ENCODE results near the gene DHX35. TPM values are rescaled to one million over a fixed set of nuclear protein-coding genes. Genes with fewer than 3 reads are reported as not detected.

DHX35 gene
- polyA plus RNA-seq, 3 donors, result 15.2 to 17.0 (median 16.2) TPM

DNA sequence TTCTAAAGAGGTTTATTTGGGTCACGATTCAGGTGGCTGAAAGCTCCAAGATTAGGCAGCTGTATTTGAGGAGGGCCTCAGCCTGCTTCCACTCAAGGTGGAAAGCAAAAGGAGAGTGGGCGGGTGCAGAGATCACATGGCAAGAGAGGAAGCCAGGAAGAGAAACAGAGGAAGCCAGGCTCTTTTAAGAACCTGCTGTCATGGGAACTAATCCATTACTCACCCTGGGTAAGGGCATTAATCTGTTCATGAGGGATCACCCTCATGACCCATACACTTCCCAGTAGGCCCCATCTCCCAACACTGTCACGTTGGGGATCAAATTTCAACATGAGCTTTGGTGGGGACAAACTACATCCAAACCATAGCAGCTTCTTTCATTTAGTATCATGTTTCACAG, 53.9 kb downstream of the DHX35 start:
- no peak for DNase-seq (ENCODE audit: low read depth in 3 of 3, low spot score in 2 of 3)

DNA sequence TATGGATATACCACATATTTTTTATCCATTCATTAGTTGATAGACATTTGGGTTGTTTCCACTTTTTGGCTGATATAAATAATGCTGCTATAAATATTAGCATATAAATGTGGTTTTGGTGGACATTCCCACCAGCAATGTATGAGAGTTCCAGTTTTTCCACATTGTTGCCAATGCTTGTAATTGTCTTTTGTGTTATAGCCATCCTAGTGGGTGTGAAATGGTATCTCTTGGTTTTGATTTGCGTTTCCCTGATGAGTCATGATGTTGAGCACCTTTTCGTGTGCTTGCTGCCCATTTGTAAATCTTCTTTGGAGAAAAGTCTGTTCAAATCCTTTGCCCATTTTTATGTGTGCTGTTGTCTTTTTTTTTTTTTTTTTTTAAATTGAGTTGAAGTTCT, 54.4 kb downstream of the DHX35 start:
- no peak for DNase-seq (ENCODE audit: low read depth in 3 of 3, low spot score in 2 of 3)

DNA sequence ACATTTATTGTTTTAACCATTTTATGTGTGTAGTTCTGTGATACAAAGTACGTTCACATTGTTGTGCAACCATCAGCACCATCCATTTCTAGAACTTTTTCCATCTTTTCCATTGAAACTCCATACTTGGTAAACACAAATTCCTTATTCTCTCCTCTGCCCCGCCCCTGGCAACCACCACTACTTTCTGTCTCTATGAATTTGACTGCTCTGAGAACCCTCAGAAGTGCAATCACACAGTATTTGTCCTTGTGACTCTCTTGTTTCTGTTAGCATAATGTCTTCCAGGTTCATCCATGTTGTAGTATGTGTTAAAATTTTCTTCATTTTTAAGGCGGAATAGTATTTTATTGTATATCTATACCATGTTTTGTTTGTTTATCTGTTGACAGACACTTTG, 56.9 kb downstream of the DHX35 start:
- DNase-seq (ENCODE audit: low read depth in 3 of 3, low spot score in 2 of 3), result no peak

DNA sequence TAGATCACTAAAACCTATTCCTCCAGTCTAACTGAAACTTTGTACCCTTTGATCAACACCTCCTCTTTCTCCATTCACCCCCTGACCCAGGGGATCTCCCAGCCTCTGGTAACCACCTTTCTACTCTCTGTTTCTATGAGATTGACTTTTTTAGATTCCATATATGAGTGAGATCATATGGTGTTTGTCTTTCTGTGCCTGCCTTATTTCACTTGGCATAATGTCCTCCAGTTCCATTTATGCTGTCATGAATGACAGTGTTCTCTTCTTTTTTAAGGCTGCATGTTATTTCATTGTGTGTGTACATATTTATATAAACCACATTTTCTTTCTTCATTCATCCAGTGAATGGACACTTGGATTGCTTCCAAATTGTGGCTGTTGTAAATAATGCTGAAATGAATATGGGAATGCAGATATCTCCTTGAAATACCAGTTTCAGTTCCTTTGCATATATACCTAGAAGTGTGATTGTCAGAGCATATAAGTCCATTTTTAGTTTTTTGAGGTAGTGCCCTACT, 57.7 kb downstream of the DHX35 start:
- DNase-seq (ENCODE audit: low read depth in 3 of 3, low spot score in 2 of 3), result no peak

DNA sequence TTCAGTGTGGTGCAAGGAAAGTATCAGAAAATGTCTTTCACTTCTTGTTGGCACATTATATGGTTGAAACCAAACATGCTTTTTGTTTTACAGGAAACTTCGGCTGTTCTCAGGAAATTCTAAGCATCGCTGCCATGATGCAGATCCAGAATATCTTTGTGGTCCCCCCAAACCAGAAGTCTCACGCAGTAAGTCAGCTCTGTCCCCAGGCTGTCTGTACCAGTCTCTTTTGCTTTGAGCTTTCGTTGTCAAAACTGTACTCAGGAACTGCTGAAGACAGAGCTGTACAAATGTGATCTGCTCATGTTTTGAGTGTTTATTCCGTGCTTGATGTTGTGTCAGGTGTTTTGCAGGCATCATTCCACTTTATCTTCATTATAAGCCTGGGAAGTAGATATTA, 59.6 kb downstream of the DHX35 start:
- no peak for DNase-seq (ENCODE audit: low read depth in 3 of 3, low spot score in 2 of 3)

DNA sequence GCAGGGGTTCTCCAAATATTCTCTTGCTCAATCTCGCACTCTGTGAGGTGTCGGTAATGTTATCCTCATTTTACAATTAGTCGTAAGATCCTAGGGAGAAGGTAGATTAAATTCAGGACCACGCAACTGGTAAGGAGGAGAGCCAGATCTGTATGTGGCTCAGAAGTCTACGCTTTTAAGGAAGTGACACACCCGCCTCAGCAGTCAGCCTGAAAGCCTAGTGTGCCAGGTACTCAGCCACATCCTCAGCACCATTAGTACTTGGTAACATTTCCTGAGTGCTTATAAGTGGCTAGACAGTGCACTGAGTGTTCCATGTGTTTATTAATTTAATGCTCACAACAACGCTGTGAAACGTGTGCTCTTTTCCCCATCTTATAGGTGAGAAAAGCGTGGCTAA, 63.7 kb downstream of the DHX35 start:
- DNase-seq (ENCODE audit: low read depth in 3 of 3, low spot score in 2 of 3), result no peak

DNA sequence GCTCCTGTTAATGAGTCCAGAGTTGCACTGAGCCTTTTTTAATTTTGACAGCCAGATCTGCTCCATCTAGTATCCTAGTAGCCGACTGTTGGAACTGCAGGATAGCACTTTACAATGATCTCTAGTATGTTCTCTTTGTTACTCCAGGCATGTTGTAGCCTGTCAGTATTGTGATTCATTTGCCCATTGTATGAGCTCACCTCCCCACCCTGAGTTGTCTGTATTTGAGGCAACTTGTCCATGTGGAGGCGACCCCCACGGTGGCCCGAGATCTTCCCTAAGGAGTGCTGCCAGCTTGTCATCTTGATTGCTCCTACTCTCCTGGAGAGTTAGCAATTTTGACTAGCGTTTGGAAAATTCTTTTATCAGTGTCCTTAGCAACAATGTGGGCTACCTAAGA, 67.2 kb downstream of the DHX35 start:
- no peak for DNase-seq (ENCODE audit: low read depth in 3 of 3, low spot score in 2 of 3)

DNA sequence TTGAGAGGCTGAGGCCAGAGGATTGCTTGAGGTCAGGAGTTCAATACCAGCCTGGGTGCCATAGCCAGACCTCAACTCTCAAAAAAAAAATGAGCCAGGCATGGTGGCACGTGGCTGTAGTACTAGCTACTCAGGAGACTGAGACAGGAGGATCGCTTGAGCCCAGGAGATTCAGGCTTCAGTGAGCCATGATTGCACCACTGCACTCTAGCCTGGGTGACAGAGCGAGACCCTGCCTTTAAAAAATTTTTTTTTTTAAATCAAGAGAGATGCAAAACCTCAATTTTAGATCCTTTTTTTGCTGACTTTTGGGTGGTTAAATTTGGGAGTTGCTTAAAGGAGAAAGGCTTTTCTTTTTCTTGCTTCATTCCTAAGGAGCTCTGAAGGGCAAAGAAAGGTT, 70.9 kb downstream of the DHX35 start:
- no peak for DNase-seq (ENCODE audit: low read depth in 3 of 3, low spot score in 2 of 3)

DNA sequence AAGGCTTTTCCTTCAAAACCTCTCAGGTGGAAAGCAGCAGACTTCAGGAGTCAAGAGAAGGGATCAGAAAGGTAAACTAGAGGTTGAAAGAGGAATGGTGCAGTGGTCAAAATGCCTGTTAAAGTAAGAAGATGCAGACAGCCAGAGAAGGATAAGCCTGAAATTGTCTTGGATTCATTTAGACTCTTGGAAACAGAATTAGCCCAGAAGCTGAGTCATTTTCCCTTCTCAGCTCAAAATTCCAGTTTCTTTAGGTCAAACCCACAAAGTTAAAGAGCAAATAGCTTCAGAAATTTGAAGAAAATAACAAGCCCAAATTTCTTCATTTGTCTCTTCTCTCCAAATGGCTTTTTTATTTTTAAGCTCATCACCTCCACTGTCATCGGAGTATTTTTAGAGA, 73.9 kb downstream of the DHX35 start:
- DNase-seq (ENCODE audit: low read depth in 3 of 3, low spot score in 2 of 3), result no peak

DNA sequence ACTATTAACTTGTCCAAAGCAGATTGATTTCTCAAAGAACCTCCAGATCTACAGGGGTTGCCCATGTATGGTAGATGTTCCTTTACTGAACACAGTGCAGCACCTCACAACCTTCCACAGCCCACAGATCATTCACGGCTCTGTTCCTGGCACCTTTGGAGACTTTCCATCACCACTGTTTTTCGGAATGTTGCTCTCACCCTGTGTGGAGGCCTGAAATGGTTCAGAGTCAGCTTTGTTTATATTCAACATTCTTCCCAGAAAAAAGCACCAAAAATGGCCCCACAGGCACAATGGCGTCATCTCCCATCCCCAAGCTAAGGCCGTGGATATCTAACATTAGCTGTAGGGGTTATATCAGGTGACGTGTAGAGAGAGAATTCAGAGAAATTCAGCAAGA, 74.7 kb downstream of the DHX35 start:
- DNase-seq (ENCODE audit: low read depth in 3 of 3, low spot score in 2 of 3), result no peak

DNA sequence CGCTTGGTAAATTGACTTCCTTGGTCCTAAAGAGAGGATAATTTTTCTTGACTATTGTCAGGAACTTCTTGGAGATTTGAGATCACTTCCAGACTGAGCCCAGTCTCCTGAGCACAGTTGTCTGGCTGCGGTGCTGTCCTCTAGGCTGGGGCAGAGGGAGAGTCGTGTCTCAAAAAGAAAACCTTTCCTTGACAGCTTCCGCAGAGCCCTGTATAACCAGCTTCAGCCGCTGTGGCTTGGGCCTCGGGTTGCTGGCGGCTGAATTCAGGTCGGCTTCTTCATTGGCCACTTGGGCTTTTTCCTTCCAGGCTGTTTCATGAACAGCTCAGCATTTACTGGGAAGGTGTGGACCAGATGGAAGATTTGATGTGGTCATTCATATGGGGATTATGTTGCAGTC, 75.9 kb downstream of the DHX35 start:
- DNase-seq (ENCODE audit: low read depth in 3 of 3, low spot score in 2 of 3), result no peak

DNA sequence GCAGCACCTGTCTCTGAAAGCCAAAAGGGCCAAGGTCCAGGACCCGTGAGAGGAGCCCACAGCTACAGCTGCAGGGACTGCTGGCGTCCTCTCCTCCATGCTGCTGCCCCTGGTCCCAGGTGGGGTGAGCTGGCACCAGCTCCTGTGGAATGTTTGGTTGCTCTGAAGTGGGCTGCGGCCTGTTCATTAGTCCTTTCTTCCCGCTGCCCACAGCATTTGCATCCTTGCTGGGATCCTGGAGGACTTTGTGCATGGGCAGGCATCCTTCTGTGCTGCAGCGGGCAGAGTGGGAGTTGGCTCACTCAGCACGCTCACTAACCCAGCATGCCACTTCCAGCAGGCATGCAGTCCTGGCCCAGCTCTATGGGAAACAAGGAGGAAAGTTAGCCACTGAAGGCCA, 76.4 kb downstream of the DHX35 start:
- DNase-seq (ENCODE audit: low read depth in 3 of 3, low spot score in 2 of 3), result no peak

DNA sequence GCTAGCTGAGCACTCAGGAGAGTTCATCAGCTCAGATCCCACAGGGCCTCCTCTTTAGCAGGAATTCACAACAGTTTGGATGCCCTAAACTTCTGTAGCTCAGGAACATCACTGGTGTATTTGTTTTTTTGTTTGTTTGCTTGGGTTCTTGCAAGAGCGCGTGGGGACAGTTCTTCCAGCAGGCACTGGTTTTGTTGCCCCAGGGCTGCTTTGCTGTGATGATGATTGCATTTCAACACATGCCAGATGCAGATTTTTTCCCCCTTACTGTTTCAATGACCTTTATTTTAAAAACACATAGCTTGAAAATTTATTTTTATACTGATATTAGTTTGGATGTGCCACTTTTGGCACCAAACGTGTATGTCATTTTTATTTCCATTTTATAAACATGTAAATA, 77.1 kb downstream of the DHX35 start:
- no peak for DNase-seq (ENCODE audit: low read depth in 3 of 3, low spot score in 2 of 3)

DNA sequence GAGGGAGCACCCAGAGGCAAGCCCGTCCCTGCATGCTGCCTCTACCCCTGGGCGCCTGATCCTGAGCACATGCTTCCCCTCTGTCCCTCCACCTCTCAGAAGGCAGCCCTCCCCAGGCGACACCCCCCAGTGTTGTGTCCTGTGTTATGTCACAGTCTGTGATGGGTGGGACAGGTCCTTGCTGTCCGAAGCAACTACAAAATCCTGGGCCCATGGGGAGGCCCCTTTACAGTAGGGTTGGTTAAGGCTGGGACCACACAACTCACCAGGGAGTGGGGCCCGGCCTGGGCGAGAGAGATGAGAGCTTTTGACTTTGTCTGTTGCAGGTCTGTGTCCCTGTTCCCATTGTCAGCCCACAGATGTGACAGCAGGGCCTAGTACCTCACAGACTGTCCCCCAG, 78.0 kb downstream of the DHX35 start:
- no peak for DNase-seq (ENCODE audit: low read depth in 3 of 3, low spot score in 2 of 3)

DNA sequence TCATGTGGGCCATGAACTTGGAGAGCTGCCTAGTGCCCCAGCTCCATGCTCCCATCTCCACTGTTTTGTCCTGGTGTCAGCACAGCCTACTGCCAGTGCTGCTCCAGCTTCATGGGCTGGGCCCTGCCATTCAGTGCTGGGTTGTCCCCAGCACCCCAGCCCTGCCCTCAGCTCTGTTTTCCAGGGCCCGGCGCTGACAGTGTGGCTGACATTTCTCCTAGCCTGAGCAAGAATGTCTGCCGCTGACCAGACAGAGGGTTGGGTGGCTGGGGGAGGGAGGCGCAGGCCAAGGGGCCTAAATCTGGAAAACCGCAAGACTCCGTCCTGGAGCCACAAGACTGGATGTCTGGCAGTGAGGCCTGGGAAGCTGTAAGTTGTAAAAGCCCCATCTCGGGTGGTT, 78.9 kb downstream of the DHX35 start:
- DNase-seq (ENCODE audit: low read depth in 3 of 3, low spot score in 2 of 3), result no peak

DNA sequence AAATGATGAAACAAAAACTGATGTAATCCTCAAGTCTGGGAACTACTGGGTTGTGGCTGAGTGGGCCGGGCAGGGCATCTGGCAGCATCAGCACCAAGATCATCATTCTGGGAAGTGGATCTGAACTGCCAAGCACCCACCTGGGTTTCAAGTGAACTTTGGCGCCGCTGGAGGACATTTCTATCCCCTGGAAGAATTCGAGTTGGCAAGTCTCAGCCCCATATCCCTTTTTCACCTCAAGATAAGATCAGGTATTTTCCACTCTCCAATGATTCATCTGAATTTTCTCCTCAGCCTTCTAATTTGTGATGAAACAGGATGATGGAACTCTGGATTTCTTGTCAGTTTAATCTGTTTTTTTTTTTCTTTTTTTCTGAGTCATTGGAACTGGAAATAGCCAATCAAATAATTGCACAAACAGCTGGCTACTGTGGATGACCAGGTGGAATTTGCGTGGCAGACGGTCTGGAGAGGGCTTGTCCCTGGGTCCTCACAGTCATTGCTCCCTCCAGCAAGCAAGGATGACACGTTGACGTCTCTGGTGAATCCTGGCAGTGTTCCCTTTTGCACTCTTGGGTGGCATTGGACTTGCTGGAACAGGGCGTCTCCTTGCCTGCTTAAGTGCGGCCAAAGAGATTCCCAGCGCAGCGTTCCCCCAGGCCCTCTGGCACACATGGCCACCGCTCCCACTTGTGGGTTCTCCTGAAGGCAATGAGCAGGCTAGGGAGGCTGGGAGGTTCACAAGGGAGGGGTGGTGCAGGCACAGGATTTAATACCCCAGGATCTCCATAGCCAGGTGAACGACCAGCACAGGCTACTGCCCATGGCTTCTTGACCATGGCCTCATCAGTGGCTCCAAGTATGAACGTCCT, 80.4 kb downstream of the DHX35 start:
- DNase-seq (ENCODE audit: low read depth in 3 of 3, low spot score in 2 of 3), result no peak

DNA sequence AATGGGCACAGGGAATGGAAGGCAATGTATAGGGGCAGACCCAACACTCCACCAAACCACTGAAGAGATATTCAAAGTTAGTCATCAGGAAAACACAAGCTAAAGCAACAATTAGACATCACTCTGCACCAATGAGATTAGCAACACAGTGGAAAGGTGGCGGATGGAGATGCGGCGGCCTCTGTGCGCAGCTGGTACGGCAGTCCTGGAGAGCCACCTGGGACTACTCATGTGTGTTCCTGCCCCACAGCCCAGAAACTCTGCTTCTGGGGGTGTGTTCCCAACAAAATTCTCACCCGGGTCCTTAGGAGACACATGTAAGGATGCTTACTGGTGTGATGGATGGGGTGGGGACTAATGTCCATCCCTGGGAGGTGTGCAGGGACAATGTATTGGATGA, 82.4 kb downstream of the DHX35 start:
- DNase-seq (ENCODE audit: low read depth in 3 of 3, low spot score in 2 of 3), result no peak

DNA sequence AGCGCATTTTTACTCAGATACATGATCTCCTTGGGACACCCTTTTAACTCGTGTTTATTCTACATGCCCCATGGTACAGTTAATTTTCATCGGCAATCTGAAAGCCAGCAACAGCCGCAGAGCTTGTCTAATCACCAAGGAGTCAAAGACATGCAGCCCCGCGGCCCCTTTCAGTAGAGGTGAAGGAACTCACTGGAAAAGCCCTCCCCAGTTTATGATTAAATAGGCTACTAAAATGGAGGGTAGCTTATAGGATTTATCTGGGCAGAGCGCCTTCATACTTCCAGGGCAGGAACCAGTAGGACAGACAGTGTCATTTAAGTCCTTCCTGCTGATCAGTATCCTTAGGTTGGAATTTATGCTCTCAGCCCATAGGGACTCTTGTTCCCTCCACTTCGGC, 83.5 kb downstream of the DHX35 start:
- DNase-seq (ENCODE audit: low read depth in 3 of 3, low spot score in 2 of 3), result no peak

DNA sequence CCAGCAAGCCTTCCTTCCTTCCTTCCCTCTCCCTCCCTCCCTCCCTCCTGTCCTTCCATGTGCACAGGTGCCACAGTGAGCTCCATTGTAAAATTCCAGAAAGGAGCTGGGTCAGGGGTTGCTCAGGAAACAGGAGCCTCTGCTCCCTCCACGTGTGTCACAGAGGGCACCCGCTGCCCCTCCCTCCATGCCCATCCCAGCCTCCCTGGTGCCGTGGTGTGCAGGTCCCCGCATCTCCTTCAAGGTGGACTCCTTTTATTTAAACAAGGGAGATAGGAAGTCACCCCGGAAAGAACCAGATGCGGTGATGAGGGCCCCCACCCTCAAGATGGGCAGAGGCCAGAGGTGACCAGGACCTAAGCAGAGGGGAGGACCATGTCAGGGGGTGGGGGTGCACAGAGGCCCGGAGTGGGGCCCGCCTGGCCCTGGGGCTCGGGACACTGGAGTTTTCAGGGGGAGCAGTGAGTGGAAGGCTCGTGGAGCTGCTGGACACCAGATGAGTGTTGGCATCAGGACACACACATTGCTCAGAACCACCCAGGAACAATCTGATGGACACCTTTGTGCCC, 85.4 kb downstream of the DHX35 start:
- no peak for DNase-seq (ENCODE audit: low read depth in 3 of 3, low spot score in 2 of 3)

DNA sequence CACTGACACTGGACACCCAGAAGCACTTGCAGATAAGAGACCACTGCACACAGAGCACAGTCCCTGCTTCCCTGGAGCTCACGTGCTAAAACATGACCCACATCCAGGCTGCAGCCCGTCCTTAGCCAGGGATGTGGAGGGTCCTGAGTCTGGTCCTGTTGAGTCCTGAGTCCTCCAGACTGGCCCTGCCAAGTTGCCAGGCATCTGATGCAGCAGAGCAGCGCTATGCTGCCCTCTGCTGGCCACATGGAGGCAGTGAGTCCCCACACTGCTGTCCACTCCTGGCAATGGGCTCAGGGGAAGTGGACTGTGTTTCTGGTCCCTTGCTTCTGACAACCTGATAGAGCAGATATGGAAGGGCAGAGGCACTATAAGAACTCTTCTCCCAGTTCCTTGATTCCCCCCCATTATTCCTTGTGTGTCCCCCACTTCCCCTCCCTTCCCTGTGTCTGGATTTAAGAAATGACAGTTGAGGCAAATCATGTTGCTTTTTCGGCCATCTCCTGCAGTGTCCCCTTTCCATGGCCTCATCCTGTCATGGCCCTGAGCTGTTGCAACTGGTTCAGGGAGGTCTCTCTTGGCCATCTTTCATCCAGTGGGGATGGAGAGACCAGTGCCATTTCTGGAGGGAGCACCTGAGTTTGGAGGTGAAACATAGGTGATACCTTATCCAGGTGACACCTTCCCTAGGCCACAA, 86.0 kb downstream of the DHX35 start:
- peak in 2 of 3 donors; percentile 35 to 38 for DNase-seq (ENCODE audit: low read depth in 3 of 3, low spot score in 2 of 3)

DNA sequence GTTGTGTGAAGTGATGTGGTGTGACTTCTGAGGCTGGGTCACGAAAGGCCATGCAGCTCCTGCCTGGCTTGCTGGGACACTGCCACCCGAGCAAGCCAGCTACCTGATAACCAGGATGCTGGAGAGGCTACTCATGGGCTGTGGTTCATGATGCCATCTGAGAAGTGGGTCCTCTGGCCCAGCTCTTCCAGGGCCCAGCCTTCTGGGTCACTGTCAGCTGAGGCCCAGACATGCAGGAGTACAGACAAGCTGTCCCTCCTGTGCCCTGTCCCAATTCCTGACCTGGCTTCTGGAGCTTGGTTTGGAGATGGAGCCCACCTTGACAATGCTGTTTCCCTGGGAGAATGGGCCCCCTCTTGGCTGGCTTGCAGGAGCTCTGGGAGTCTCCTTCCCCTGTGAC, 87.0 kb downstream of the DHX35 start:
- DNase-seq (ENCODE audit: low read depth in 3 of 3, low spot score in 2 of 3), result no peak
